ENCODE data around the gene GABARAPL1. TPM values are rescaled to one million over a fixed set of nuclear protein-coding genes. Genes with fewer than 3 reads are reported as not detected.

The GABARAPL1 gene
- total RNA-seq, 1 experiment from 2014 or later = 55.6 TPM

GRCh38 chr12:10252201-10252600 is 39.5 kb downstream of the GABARAPL1 start:
- no peak overlapping the region for H4K5ac ChIP-seq (ENCODE audit: insufficient read length, low read depth, low read length)
- H3K4me1 ChIP-seq (ENCODE audit: insufficient read depth, low read length) = no peaks in the 10 kb centered on the region
- TF ChIP-seq CTCF (conservative IDR thresholded peaks at IDR 0.05) = no peak
- H3K23me2 ChIP-seq (ENCODE audit: insufficient read length, low read depth, low read length, poor library complexity, severe bottlenecking) = no peaks in the 10 kb centered on the region
- H3K18ac ChIP-seq (ENCODE audit: insufficient read length, low read depth, low read length) = no peak overlapping the region
- WGBS (ENCODE audit: extremely low coverage, insufficient read length, low lambda C conversion rate) = no CpG with 5 or more reads among the region's 4 CpGs
- H3K4ac ChIP-seq (ENCODE audit: low read depth, low read length) = no peak overlapping the region
- H3K79me2 ChIP-seq (ENCODE audit: insufficient read depth, low read length) = no peaks in the 10 kb centered on the region
- Mint-ChIP-seq H3K27ac (no peak overlapping the region), H3K36me3 (ENCODE audit: insufficient read depth in 1 of 3, low read depth in 3 of 3) (peaks cover 0 to 3% (median 1%) of the 10 kb centered on the region in 3 experiments; a peak in 3 of 7 replicates), H3K4me1 (peaks cover 4% of the 10 kb centered on the region in 2 experiments; a peak in 3 of 4 replicates), H3K27me3 (ENCODE audit: low read depth) (no peaks in the 10 kb centered on the region), H3K9me3 (peaks cover 9 to 11% of the 10 kb centered on the region in 2 experiments; a peak in 4 of 5 replicates), H3K4me3 (no peak overlapping the region)
- H2BK12ac ChIP-seq (ENCODE audit: insufficient read length, low read depth, low read length) = no peak overlapping the region
- no peak overlapping the region for H3K9ac ChIP-seq (ENCODE audit: extremely low read depth, insufficient read length, low read length)
- no peak overlapping the region for H3K56ac ChIP-seq (ENCODE audit: insufficient read length, low read depth, low read length)
- no peaks in the 10 kb centered on the region for H3K27me3 ChIP-seq (ENCODE audit: insufficient read depth, low read length)
- no peaks in the 10 kb centered on the region for H3K9me3 ChIP-seq (ENCODE audit: control insufficient read depth, low read depth, low read length)
- H3K4me2 ChIP-seq (ENCODE audit: insufficient read depth, insufficient read length, low read length) = no peak overlapping the region
- no peak overlapping the region for H2AK5ac ChIP-seq (ENCODE audit: insufficient read length, low read length)
- H3T11ph ChIP-seq (ENCODE audit: low read length) = no peak overlapping the region
- H2BK20ac ChIP-seq (ENCODE audit: low read depth, low read length, poor library complexity, severe bottlenecking) = no peak overlapping the region
- no peaks in the 10 kb centered on the region for H3K79me1 ChIP-seq (ENCODE audit: insufficient read depth, low read depth, low read length, poor library complexity, severe bottlenecking)
- no peak overlapping the region for H2BK120ac ChIP-seq (ENCODE audit: low read depth, low read length, poor library complexity, severe bottlenecking)
- H4K91ac ChIP-seq (ENCODE audit: insufficient read length, low read depth, low read length) = no peak overlapping the region
- no peaks in the 10 kb centered on the region for H4K20me1 ChIP-seq (ENCODE audit: control insufficient read depth, insufficient read depth, insufficient read length)
- no peak overlapping the region for H2BK15ac ChIP-seq (ENCODE audit: low read depth, low read length)
- H2AFZ ChIP-seq (ENCODE audit: low read length) = no peak overlapping the region
- H3K23ac ChIP-seq (ENCODE audit: insufficient read length, low read depth, low read length) = no peak overlapping the region
- H3K14ac ChIP-seq (ENCODE audit: insufficient read depth, low read length) = no peak overlapping the region
- H4K8ac ChIP-seq (replicated peaks; ENCODE audit: insufficient read length, low read depth, low read length) = no peak overlapping the region
- DNase-seq = no peak
- H2BK5ac ChIP-seq (ENCODE audit: insufficient read length, low read length) = no peak overlapping the region
- H3K27ac ChIP-seq (ENCODE audit: insufficient read length, low read depth, low read length) = no peak overlapping the region
